GM21786 (cell line): ENCODE measurements around the gene RNF38.
"Not testable (repeated sequence)": the region's sequence is repeated elsewhere in the genome, so short reads cannot be mapped to it uniquely, and the experiment has no call there.

ENCODE experiments used
- ATAC-seq: cut with Tn5 transposase; IDR thresholded peaks from one replicate; pipeline ENCODE4 v1.9.1; 2021; ENCODE audit not compliant: unreplicated experiment

RNF38 gene

GRCh38 chr9:36399980-36400331, at the start of gene RNF38:
Gene RNF38, minus strand, starts transcription at chr9:36400269. Its CDS starts 161 bp downstream, at chr9:36400108.
- ATAC-seq, result no peak

DNA sequence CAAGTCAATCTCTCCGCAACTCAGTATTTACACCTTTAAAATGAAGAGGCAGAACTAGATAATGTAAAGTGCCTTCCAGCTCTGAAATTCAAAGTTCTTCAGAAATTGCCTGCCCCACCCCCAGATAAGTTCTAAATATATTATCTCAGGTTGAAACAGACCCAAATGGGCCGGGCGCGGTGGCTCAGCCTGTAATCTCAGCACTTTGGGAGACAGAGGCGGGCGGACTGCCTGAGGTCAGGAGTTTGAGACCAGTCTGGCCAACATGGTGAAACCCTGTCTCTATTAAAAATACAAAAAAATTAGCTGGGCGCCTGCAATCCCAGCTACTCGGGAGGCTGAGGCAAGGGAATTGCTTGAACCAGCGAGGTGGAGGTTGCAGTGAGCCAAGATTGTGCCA, 48.5 kb upstream of the RNF38 start:
- ATAC-seq, result not testable (repeated sequence)

- no peak for ATAC-seq
These were observed 47.9 kb upstream of the RNF38 start for GRCh38 chr9:36448017-36448416.

- not testable (repeated sequence) for ATAC-seq
These were observed 46.6 kb upstream of the RNF38 start for GRCh38 chr9:36446678-36447077.

GRCh38 chr9:36445800-36446361, 45.8 kb upstream of the RNF38 start:
- ATAC-seq, result no peak

DNA sequence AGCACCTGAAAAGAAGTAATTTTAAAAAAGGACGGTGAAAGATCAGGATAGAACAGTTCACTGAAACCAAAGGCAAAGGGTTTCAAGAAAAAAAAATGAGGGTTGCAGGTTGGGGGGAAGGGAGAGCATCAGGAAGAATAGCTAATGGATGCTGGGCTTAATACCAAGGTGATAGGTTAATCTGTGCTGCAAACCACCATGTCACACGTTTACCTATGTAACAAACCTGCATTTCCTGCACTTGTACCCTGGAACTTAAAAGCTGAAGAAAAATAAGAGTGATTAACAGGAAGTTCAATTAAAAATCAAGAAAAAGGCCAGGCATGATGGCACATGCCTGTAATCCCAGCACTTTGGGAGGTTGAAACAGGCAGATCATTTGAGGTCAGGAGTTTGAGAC, 44.1 kb upstream of the RNF38 start:
- ATAC-seq, result no peak

DNA sequence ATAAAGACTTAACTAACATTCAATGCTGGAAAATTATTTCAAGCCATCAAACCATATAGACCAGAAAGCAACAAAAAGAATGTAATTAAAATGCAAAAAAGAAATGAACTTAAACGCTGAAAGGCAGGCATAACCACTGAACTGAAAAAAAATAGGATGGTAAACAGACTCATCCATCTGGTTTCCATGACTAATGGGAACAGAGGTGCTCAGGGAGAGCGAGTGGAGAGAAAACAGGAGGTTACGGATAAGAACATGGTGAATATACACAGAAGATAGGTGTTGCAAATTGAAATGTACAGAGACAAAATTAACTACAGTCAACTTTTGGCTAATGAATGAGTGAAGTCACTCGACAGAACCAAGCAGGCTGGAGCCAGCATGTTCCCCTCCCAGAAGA, 43.5 kb upstream of the RNF38 start:
- no peak for ATAC-seq

- ATAC-seq, result no peak
These were observed 42.6 kb upstream of the RNF38 start for GRCh38 chr9:36442710-36443109.

DNA sequence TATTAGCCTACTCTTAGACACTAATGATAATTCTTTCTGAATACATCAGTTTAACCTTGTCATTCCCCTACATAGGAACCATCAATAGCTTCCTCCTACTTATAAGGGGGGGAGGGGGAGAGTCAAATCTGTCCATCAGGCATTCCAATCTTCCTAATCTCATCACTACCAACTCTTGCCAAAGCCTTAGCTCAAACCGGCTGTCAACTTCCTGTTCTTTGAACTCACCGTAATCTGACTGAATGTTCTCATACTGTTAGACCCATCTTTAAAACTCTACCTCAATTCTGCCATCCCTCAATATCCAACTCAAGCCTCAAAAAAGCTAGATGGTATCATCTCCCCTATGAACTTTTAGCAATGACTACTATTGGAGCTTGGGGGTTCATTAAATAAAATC, 41.9 kb upstream of the RNF38 start:
- no peak for ATAC-seq

DNA sequence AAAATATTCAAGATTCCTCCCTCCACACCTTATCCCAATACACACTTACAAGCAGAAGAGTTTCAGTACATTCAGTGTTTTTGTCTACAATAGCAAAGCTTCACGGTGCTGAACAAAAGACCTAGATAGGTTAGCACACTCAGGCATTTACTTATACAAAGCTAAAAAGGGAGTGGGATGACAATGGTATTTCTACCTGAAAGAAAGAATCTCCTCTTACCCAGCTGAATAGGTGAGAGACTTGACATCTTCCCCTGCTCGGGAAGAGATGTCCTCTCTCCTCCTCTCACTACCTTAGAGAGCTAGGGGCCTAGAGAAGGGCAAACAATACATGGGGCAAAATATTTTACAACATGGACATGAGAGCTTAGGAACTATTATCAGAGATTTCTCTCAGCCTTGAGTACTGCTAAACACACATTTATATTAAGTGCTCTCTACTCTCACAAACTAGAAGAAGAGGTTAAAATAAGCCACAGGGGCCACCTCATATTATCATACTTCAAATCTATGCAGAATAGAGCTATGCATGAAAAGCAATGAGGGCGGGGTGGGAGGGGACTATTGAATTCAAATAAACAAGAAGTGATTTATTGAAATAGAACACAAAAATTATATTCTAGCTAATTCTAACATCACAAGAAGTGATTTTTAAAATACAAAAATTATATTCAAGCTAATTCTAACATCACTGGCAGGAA, 38.6 kb upstream of the RNF38 start:
- no peak for ATAC-seq

DNA sequence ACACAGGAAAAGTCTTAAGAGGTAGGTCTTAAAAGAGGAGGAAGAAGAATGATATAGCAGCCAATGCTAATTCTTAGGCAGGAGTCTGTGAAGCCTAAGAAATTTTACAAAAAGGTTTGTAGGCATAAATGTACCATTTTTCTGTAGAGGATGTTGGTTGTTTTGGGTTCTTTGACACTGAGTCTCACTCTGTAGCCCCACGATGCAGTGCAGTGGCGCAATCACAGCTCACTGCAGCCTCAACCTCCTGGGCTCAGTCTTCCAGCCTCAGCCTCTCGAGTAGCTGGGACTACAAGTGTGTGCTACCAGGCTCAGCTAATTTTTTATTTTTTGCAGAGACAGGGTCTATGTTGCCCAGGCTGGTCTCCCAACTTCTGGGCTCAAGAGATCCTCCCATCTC, 37.7 kb upstream of the RNF38 start:
- ATAC-seq, result no peak

DNA sequence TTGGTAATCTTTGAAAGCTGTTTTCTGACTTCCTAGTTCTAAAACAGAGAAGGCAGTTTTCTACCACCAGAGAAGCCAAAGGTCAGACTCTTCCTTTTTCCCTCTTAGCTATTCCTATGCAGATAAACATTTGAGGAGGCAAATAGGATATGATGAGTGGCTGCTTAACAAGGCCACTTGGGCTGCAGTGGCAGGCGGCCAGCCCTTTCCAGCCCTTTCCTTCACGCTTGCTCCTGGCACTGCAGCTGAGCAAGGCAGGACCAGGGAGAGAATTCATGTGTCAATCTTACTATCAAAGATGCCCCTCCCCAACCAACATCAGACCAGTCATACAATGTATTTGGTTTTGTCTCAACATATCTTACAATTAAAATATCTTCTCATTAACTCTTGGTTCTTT, 36.8 kb upstream of the RNF38 start:
- no peak for ATAC-seq

DNA sequence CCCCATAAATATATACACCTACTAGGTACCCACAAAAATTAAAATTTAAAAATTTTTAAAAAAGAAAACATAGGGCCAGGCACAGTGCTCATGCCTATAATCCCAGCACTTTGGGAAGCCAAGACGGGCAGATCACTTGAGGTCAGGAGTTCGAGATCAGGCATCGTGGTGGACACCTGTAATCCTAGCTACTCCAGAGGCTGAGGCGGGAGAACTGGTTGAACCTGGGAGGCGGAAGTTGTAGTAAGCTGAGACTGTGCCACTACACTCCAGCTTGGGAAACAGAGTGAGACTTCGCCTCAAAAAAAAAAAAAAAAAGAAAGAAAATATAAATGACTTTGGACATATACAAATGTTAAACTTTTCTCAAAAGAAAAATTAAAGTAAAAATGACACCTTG, 33.3 kb upstream of the RNF38 start:
- no peak for ATAC-seq

GRCh38 chr9:36431078-36431477, 31.0 kb upstream of the RNF38 start:
- no peak for ATAC-seq

GRCh38 chr9:36426945-36427344, 26.9 kb upstream of the RNF38 start:
- no peak for ATAC-seq

DNA sequence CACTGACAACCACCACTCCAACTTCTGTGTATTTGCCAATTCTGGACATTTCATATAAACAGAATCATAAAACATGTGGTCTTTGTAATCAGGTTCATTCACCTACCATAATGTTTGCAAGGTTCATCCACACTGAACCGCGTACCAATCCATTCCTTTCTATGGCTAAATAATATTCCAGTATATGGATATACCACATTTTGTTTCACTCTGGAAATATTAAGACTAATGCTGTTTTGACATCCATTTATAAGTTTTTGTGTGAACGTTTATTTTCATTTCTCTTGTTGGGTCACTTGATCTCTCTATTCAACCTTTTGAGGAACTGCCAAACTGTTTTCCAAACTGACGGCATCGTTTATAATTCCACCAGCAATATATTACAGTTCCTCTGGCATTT, 26.3 kb upstream of the RNF38 start:
- no peak for ATAC-seq

DNA sequence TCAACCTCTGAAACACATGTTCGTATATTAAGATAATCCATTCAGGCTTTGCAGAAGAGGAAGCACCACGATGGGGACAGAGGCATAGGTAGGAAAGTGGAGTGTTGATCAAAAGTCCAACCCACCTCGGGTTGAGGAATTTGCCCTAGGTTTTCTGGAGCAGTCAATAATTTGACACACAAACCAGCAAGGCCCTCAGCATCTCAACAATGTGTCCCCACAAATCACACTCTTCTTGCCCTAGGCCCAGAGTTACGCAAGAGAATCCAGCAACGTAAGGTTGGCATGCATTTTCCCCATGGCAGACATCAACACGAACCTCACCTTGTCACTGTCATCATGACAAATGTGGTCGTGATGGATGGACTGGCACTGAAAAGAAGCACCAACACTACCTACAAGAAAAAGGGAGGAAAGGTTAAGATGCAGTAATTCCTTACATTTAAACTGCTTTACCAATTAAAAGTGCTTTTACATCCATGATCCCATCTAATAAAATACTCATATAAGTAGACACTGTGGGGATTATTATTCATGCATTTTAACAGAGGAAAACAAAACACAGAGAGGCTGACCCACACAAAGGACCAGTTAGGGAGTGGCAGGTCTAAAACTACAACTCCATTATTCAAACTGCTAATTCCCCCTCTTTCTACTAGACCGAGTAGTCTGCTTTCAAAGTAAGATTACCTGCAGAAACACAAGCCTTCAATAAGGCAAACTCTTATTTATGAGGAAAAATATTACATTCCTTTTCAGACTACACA, 24.4 kb upstream of the RNF38 start:
- ATAC-seq, result no peak

DNA sequence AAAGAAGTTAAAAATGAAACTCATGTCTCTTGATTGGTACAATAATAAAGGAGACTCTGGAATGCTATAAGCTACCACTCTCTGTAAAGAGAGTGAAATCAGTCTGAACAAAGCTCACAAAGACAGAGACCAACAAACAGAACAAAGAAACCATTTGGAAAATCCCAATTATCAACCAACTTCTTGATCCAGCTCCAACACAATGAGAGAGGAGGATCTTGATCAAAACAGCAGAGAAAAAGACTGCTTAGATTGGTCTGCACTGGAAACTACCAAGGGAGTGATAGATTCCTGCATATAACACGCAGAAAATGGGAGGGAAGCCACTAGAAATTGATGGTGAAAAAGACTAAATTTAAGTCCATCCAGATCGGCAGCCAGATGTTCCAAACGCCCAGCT, 23.1 kb upstream of the RNF38 start:
- ATAC-seq, result no peak

- no peak for ATAC-seq
These were observed 16.8 kb upstream of the RNF38 start for GRCh38 chr9:36416890-36417289.

GRCh38 chr9:36415822-36416525, 15.9 kb upstream of the RNF38 start:
- ATAC-seq, result no peak

GRCh38 chr9:36411410-36411809, 11.3 kb upstream of the RNF38 start:
- ATAC-seq, result not testable (repeated sequence)

DNA sequence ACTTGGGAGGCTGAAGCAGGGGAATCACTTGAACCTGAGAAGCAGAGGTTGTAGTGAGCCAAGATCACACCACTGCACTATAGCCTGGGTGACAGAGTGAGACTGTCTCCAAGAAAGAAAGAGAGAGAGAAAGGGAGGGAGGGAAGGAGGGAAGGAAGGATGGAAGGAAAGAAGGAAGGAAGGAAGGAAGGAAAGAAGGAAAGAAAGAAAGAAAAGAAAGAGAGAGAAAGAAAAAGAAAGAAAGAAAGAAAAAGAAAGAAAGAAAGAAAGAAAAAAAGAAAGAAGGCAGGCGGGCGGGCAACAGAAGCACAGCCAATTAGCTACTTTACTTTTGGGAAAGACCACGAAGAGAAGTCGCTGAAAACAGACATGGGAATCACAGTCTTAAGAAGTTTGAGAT, 9.0 kb upstream of the RNF38 start:
- ATAC-seq, result not testable (repeated sequence)
